Calu3 (cell line): ENCODE results near the gene PICK1. TPM values are rescaled to one million over a fixed set of nuclear protein-coding genes. Genes with fewer than 3 reads are reported as not detected.

Experiments used
- BruUV-seq: library from RNA; stranded (reverse); fragments of 400-500 nt; replicated peaks from 2 replicates; lab custom pipeline; 2021; lab: Mats Ljungman, UMichigan
- CTCF ChIA-PET: fragments of 300-600 bp; sonication (Branson Sonifier 250); formaldehyde crosslinking; loops from one replicate; lab custom pipeline; 2022; ENCODE audit warnings: antibody characterized with exemption; lab: Charles Lee
- DNase-seq: peaks from one replicate; pipeline ENCODE4 v3.0.0; 2022
- H3K27ac Mint-ChIP-seq: one replicate; pipeline ENCODE4 v1.8.0; 2022; ENCODE audit warnings: mixed read lengths; ENCODE audit not compliant: unreplicated experiment
- H3K27me3 Mint-ChIP-seq: one replicate; pipeline ENCODE4 v1.8.0; 2022; ENCODE audit warnings: mixed read lengths; ENCODE audit not compliant: unreplicated experiment
- H3K36me3 Mint-ChIP-seq: one replicate; pipeline ENCODE4 v1.8.0; 2022; ENCODE audit warnings: mild to moderate bottlenecking, moderate library complexity, mixed read lengths; ENCODE audit not compliant: insufficient read depth, unreplicated experiment
- H3K4me1 Mint-ChIP-seq: one replicate; pipeline ENCODE4 v1.8.0; 2022; ENCODE audit warnings: mild to moderate bottlenecking, low read depth, mixed read lengths; ENCODE audit not compliant: unreplicated experiment
- H3K4me3 Mint-ChIP-seq: one replicate; pipeline ENCODE4 v1.8.0; 2022; ENCODE audit warnings: mild to moderate bottlenecking, low read depth, moderate library complexity, mixed read lengths; ENCODE audit not compliant: unreplicated experiment
- H3K9me3 Mint-ChIP-seq: one replicate; pipeline ENCODE4 v1.8.0; 2022; ENCODE audit warnings: low read depth, mixed read lengths; ENCODE audit not compliant: unreplicated experiment
- CTCF ChIP-seq: fragments of 200-600 bp; IDR thresholded peaks from one replicate; pipeline ENCODE4 v1.8.0; 2022; ENCODE audit warnings: antibody characterized with exemption; ENCODE audit not compliant: unreplicated experiment
- intact Hi-C: fragments of 100-400 bp; cut with micrococcal nuclease; formaldehyde crosslinking; loops from one replicate; pipeline ENCODE4 v1.10.0; 2022; ENCODE audit not compliant: unreplicated experiment
- total RNA-seq: library from RNA; stranded (reverse); gene quantifications from 2 replicates; pipeline ENCODE4 v1.2.3, GENCODE V29; 2022

Gene PICK1
- total RNA-seq, 1 experiment from 2014 or later = 54.2 TPM

GRCh38 chr22:38033522-38034277 lies 23.5 kb upstream of the PICK1 start:
- TF ChIP-seq CTCF = no peak
- H3K9me3 Mint-ChIP-seq = no peaks in the 10 kb centered on the region
- peaks cover 14% of the 10 kb centered on the region for H3K27me3 Mint-ChIP-seq
- H3K36me3 Mint-ChIP-seq = peaks cover 13% of the 10 kb centered on the region
- DNase-seq = no peak
- intact Hi-C loops = no loop called here
- BruUV-seq = no TSS peak
- H3K27ac Mint-ChIP-seq = peak overlapping the region; percentile 64
- peak overlapping the region; percentile 1 for H3K4me3 Mint-ChIP-seq
- peaks cover 18% of the 10 kb centered on the region for H3K4me1 Mint-ChIP-seq
- CTCF ChIA-PET = interaction anchor here (0.7 to 1.8 kb wide), 2 partner anchors 15 to 19 kb away, joined by 3 to 12 read pairs; no protein-coding TSS in a partner anchor

GRCh38 chr22:38034278-38034882 lies 22.8 kb upstream of the PICK1 start:
- DNase-seq = peak; percentile 88
- intact Hi-C loops = no loop called here
- H3K9me3 Mint-ChIP-seq = no peaks in the 10 kb centered on the region
- peaks cover 18% of the 10 kb centered on the region for H3K4me1 Mint-ChIP-seq
- peak overlapping the region; percentile 1 for H3K4me3 Mint-ChIP-seq
- peak overlapping the region; percentile 64 for H3K27ac Mint-ChIP-seq
- no peak for TF ChIP-seq CTCF
- H3K36me3 Mint-ChIP-seq = peaks cover 13% of the 10 kb centered on the region
- H3K27me3 Mint-ChIP-seq = peaks cover 7% of the 10 kb centered on the region
- BruUV-seq = no TSS peak
- CTCF ChIA-PET = interaction anchor here (0.7 to 1.8 kb wide), 2 partner anchors 16 to 18 kb away, joined by 4 to 12 read pairs; no protein-coding TSS in a partner anchor

- no TSS peak for BruUV-seq
- Mint-ChIP-seq H3K27me3 (peaks cover under 1% of the 10 kb centered on the region), H3K4me3 (no peak overlapping the region), H3K36me3 (peaks cover 13% of the 10 kb centered on the region), H3K9me3 (no peaks in the 10 kb centered on the region), H3K27ac (peak overlapping the region; percentile 64), H3K4me1 (peaks cover 18% of the 10 kb centered on the region)
- intact Hi-C loops = no loop called here
- no peak for TF ChIP-seq CTCF
- no peak for DNase-seq
- CTCF ChIA-PET = interaction anchor here (0.5 to 1.8 kb wide), 3 partner anchors 15 to 17 kb away, joined by 3 to 12 read pairs (median 4); no protein-coding TSS in a partner anchor
Measured at GRCh38 chr22:38034884-38035529, 22.2 kb upstream of the PICK1 start.

- peaks cover 18% of the 10 kb centered on the region for H3K4me1 Mint-ChIP-seq
- peak overlapping the region; percentile 64 for H3K27ac Mint-ChIP-seq
- no peak for DNase-seq
- no peak overlapping the region for H3K4me3 Mint-ChIP-seq
- TF ChIP-seq CTCF = no peak
- intact Hi-C loops = no loop called here
- CTCF ChIA-PET = no interaction called here
- H3K27me3 Mint-ChIP-seq = peaks cover 5% of the 10 kb centered on the region
- no TSS peak for BruUV-seq
- peaks cover 13% of the 10 kb centered on the region for H3K36me3 Mint-ChIP-seq
- no peaks in the 10 kb centered on the region for H3K9me3 Mint-ChIP-seq
Measured at GRCh38 chr22:38035530-38035885, 21.7 kb upstream of the PICK1 start.
